Ammon's horn (tissue), 1 donor: ENCODE data around the gene LAMTOR2.
A peak's percentile ranks its signal among the peaks of the same experiment; 100 is the strongest.
"Not testable (repeated sequence)": the region's sequence is repeated elsewhere in the genome, so short reads cannot be mapped to it uniquely, and the experiment has no call there.

Experiments used
- DNase-seq: peaks from one replicate; pipeline ENCODE4 v3.0.0-alpha.2; 2016; ENCODE audit warnings: low spot score

The LAMTOR2 gene

GRCh38 chr1:156052862-156053767, 1.5 kb upstream of the LAMTOR2 start:
- DNase-seq, result peak; percentile 42

- DNase-seq, result peak; percentile 94
Observed at GRCh38 chr1:156053768-156054499, 648 bp upstream of the LAMTOR2 start, which contains the start of gene UBQLN4. Gene UBQLN4, minus strand, starts transcription at chr1:156053798. Its CDS starts 97 bp downstream, at chr1:156053701.

GRCh38 chr1:156055281-156056048, 883 bp downstream of the LAMTOR2 start:
- DNase-seq, result no peak

GRCh38 chr1:156056326-156056849, 1.8 kb downstream of the LAMTOR2 start:
- DNase-seq, result no peak

GRCh38 chr1:156060937-156061636, 6.5 kb downstream of the LAMTOR2 start, which contains the start of gene RAB25:
Gene RAB25, plus strand, starts transcription at chr1:156061160. Its CDS starts 241 bp downstream, at chr1:156061401.
- no peak for DNase-seq

GRCh38 chr1:156062189-156062588, 7.6 kb downstream of the LAMTOR2 start:
- no peak for DNase-seq

GRCh38 chr1:156063997-156064285, 9.4 kb downstream of the LAMTOR2 start:
- DNase-seq, result no peak

- no peak for DNase-seq
Observed at GRCh38 chr1:156064615-156065014, 10.0 kb downstream of the LAMTOR2 start.

GRCh38 chr1:156065212-156065611, 10.6 kb downstream of the LAMTOR2 start:
- no peak for DNase-seq

GRCh38 chr1:156065871-156066270, 11.3 kb downstream of the LAMTOR2 start:
- no peak for DNase-seq

- DNase-seq, result no peak
Observed at GRCh38 chr1:156067262-156067661, 12.7 kb downstream of the LAMTOR2 start.

- no peak for DNase-seq
Observed at GRCh38 chr1:156069490-156070455, 15.2 kb downstream of the LAMTOR2 start.

- DNase-seq, result no peak
Observed at GRCh38 chr1:156070548-156070947, 16.0 kb downstream of the LAMTOR2 start.

- not testable (repeated sequence) for DNase-seq
Observed at GRCh38 chr1:156071332-156071816, 16.8 kb downstream of the LAMTOR2 start.

- DNase-seq, result no peak
Observed at GRCh38 chr1:156072251-156072650, 17.7 kb downstream of the LAMTOR2 start.

- no peak for DNase-seq
Observed at GRCh38 chr1:156073110-156073687, 18.6 kb downstream of the LAMTOR2 start.

- DNase-seq, result no peak
Observed at GRCh38 chr1:156073740-156074139, 19.2 kb downstream of the LAMTOR2 start.

GRCh38 chr1:156074661-156075060, 20.1 kb downstream of the LAMTOR2 start:
- no peak for DNase-seq

GRCh38 chr1:156075162-156075561, 20.6 kb downstream of the LAMTOR2 start:
- no peak for DNase-seq

GRCh38 chr1:156075775-156076204, 21.2 kb downstream of the LAMTOR2 start:
- DNase-seq, result no peak
